ENCODE results near the gene POLD4. TPM values are rescaled to one million over a fixed set of nuclear protein-coding genes. Genes with fewer than 3 reads are reported as not detected.

POLD4 gene
- total and polyA plus RNA-seq, 2 donors (not counting 3 experiments of a cell fraction or from before 2014, with no cell fraction given), result 50.1 to 204 TPM

DNA sequence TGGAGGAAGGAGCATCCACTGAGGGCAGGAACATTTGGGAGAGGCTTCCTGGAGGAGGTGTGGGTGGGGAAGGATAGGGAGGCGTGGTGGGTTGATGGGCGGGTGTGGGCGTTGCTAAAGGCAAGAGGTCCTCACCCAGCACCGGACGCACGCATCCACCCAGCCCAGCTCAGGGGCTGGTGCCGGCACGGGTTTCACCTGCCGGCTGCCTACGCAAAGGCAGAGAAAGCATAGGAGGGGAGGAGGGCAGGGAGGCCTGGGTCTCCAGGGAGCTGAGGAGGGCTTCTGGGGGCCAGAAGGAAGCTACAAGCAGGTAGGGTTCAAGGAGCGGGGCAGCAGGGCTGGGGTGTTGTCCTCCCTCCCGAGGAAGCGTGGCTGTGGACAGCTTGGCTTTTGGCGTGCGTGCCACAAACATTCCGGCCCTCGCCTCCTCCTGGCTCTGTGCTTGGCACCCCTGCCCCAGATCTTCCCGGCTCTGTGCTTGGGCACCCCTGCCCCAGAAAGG, 42.2 kb downstream of the POLD4 start:
- FAIRE-seq, result no peak
- DNase-seq (ENCODE audit: low read depth, low spot score), result no peak
- Histone ChIP-seq H3K4me2 (ENCODE audit: insufficient read depth, low read length) (no peak overlapping the region), H3K9me3 (replicated peaks; ENCODE audit: control insufficient read depth, insufficient read depth, low read length) (no peaks in the 10 kb centered on the region), H3K79me2 (ENCODE audit: control insufficient read depth, insufficient read depth, low read length) (no peaks in the 10 kb centered on the region), H3K4me3 (replicated peaks in 1 of 3; ENCODE audit: insufficient read depth in 1 of 3, low read depth in 1 of 3, low read length in 3 of 3) (no peak overlapping the region), H3K4me1 (ENCODE audit: control insufficient read depth, extremely low read depth, insufficient read depth, low read length) (no peaks in the 10 kb centered on the region), H2AFZ (ENCODE audit: low read depth, low read length) (no peak overlapping the region), H3K36me3 (ENCODE audit: control insufficient read depth in 2 of 2, extremely low read depth in 1 of 2, insufficient read depth in 2 of 2, low read length in 2 of 2) (peaks cover 0 to 2% of the 10 kb centered on the region in 2 experiments), H3K27me3 (ENCODE audit: control insufficient read depth in 2 of 2, insufficient read depth in 2 of 2, low read length in 2 of 2) (no peaks in the 10 kb centered on the region), H3K27ac (ENCODE audit: insufficient read depth, low read depth, low read length) (no peak overlapping the region), H3K9me1 (replicated peaks; ENCODE audit: control insufficient read depth, extremely low read depth, insufficient read depth, low read length) (no peaks in the 10 kb centered on the region), H4K20me1 (replicated peaks; ENCODE audit: control insufficient read depth, extremely low read depth, insufficient read depth, low read length) (no peaks in the 10 kb centered on the region), H3K9ac (replicated peaks; ENCODE audit: extremely low read depth, insufficient read depth, low read length) (no peak overlapping the region)
- ChIA-PET POLR2A (no interaction called here), CTCF (interaction anchor here (1.5 kb wide), 1 partner anchor 44 kb away, joined by 4 read pairs; no protein-coding TSS in a partner anchor)
- intact Hi-C loops (cut with micrococcal nuclease) (no loop called here), dilution Hi-C loops (cut with MboI; ENCODE audit: extremely low pct_ligation_motif_present, low sequenced_read_pairs) (no loop called here)
- BruUV-seq (replicated peaks), result no TSS peak
- TF ChIP-seq, protein P1, sequence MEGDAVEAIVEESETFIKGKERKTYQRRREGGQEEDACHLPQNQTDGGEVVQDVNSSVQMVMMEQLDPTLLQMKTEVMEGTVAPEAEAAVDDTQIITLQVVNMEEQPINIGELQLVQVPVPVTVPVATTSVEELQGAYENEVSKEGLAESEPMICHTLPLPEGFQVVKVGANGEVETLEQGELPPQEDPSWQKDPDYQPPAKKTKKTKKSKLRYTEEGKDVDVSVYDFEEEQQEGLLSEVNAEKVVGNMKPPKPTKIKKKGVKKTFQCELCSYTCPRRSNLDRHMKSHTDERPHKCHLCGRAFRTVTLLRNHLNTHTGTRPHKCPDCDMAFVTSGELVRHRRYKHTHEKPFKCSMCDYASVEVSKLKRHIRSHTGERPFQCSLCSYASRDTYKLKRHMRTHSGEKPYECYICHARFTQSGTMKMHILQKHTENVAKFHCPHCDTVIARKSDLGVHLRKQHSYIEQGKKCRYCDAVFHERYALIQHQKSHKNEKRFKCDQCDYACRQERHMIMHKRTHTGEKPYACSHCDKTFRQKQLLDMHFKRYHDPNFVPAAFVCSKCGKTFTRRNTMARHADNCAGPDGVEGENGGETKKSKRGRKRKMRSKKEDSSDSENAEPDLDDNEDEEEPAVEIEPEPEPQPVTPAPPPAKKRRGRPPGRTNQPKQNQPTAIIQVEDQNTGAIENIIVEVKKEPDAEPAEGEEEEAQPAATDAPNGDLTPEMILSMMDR (IDR thresholded peaks at IDR 0.05; ENCODE audit: extremely low read depth in 1 of 2, insufficient read depth in 1 of 2, low read depth in 1 of 2, low read length in 2 of 2), result no peak
- TF ChIP-seq POLR2AphosphoS5 (IDR thresholded peaks at IDR 0.05; ENCODE audit: insufficient read depth, low read depth, low read length) (no peak), FOS (IDR thresholded peaks at IDR 0.05; ENCODE audit: borderline replicate concordance, insufficient read depth, low read length) (no peak), GATA2 (IDR thresholded peaks at IDR 0.05; ENCODE audit: insufficient read depth, insufficient read length, low read depth, low read length) (no peak), MYC (IDR thresholded peaks at IDR 0.05; ENCODE audit: low read depth, low read length) (no peak), JUN (IDR thresholded peaks at IDR 0.05; ENCODE audit: borderline replicate concordance, insufficient read depth, insufficient read length, low read depth) (no peak), POLR2A (IDR thresholded peaks at IDR 0.05; ENCODE audit: low read depth, low read length) (no peak), EZH2 (IDR thresholded peaks at IDR 0.05; ENCODE audit: borderline replicate concordance, low read depth, low read length, severe bottlenecking) (no peak)
- TF ChIP-seq, protein P2, sequence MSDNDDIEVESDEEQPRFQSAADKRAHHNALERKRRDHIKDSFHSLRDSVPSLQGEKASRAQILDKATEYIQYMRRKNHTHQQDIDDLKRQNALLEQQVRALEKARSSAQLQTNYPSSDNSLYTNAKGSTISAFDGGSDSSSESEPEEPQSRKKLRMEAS (IDR thresholded peaks at IDR 0.05; ENCODE audit: insufficient read depth, insufficient read length), result no peak
